NCI-H2227 (cell line): ENCODE measurements around the gene PPFIA1.
"Not testable (repeated sequence)": the region's sequence is repeated elsewhere in the genome, so short reads cannot be mapped to it uniquely, and the experiment has no call there.

ENCODE experiments used
- DNase-seq: peaks from one replicate; lab custom pipeline; 2025; ENCODE audit not compliant: unreplicated experiment; lab: John Stamatoyannopoulos, UW

PPFIA1 gene

GRCh38 chr11:70324376-70325115 lies 54.1 kb downstream of the PPFIA1 start:
- DNase-seq: no peak

- DNase-seq: no peak
These were observed 55.3 kb downstream of the PPFIA1 start for GRCh38 chr11:70325824-70326223.

GRCh38 chr11:70326365-70326811 lies 55.9 kb downstream of the PPFIA1 start:
- no peak for DNase-seq

GRCh38 chr11:70326833-70327232 lies 56.3 kb downstream of the PPFIA1 start:
- DNase-seq: no peak

- DNase-seq: no peak
These were observed 57.2 kb downstream of the PPFIA1 start for GRCh38 chr11:70327717-70328116.

GRCh38 chr11:70328556-70328955 lies 58.1 kb downstream of the PPFIA1 start:
- DNase-seq: no peak

GRCh38 chr11:70331320-70331843 lies 60.9 kb downstream of the PPFIA1 start:
- not testable (repeated sequence) for DNase-seq

GRCh38 chr11:70331901-70332300 lies 61.4 kb downstream of the PPFIA1 start:
- no peak for DNase-seq

GRCh38 chr11:70332567-70332966 lies 62.1 kb downstream of the PPFIA1 start:
- no peak for DNase-seq

- DNase-seq: no peak
These were observed 62.8 kb downstream of the PPFIA1 start for GRCh38 chr11:70333261-70333660.

- DNase-seq: no peak
These were observed 64.0 kb downstream of the PPFIA1 start for GRCh38 chr11:70334351-70334995.

GRCh38 chr11:70335511-70335910 lies 65.0 kb downstream of the PPFIA1 start:
- no peak for DNase-seq

- DNase-seq: no peak
These were observed 68.1 kb downstream of the PPFIA1 start for GRCh38 chr11:70338594-70338993.

GRCh38 chr11:70339066-70339465 lies 68.6 kb downstream of the PPFIA1 start:
- DNase-seq: no peak

GRCh38 chr11:70341881-70342429 lies 71.5 kb downstream of the PPFIA1 start:
- no peak for DNase-seq

- no peak for DNase-seq
These were observed 73.1 kb downstream of the PPFIA1 start for GRCh38 chr11:70343636-70344035.

- no peak for DNase-seq
These were observed 77.7 kb downstream of the PPFIA1 start for GRCh38 chr11:70348191-70348590.

- no peak for DNase-seq
These were observed 78.1 kb downstream of the PPFIA1 start for GRCh38 chr11:70348608-70349007.

GRCh38 chr11:70351646-70352045 lies 81.2 kb downstream of the PPFIA1 start:
- DNase-seq: no peak

- DNase-seq: no peak
These were observed 81.6 kb downstream of the PPFIA1 start for GRCh38 chr11:70352100-70352499.

GRCh38 chr11:70352601-70353000 lies 82.1 kb downstream of the PPFIA1 start:
- no peak for DNase-seq

- no peak for DNase-seq
These were observed 82.8 kb downstream of the PPFIA1 start for GRCh38 chr11:70353329-70353728.
